ENCODE results near the gene SPATA20.
A peak's percentile ranks its signal among the peaks of the same experiment; 100 is the strongest.

GRCh38 chr17:50550661-50551432, 3.9 kb downstream of the SPATA20 start:
- TF ChIP-seq CTCF (IDR thresholded peaks at IDR 0.05) (peak; percentile 71 to 94 (median 84)), POLR2A (IDR thresholded peaks at IDR 0.05) (no peak)

Measured in adrenal gland (tissue), 5 donors.